A673 (cell line): Measurements from ENCODE around the gene SAP130. TPM values are rescaled to one million over a fixed set of nuclear protein-coding genes. Genes with fewer than 3 reads are reported as not detected.
"Not testable (repeated sequence)": the region's sequence is repeated elsewhere in the genome, so short reads cannot be mapped to it uniquely, and the experiment has no call there.

ENCODE experiments used
- BruUV-seq: library from RNA; stranded (reverse); fragments of 400-500 nt; replicated peaks from 2 replicates; lab custom pipeline; 2021; lab: Mats Ljungman, UMichigan
- CTCF ChIA-PET: fragments of 300-600 bp; sonication (Branson Sonifier 250); formaldehyde crosslinking; loops from one replicate; lab custom pipeline; 2022; ENCODE audit warnings: antibody characterized with exemption; lab: Charles Lee
- POLR2A ChIA-PET: fragments of 300-600 bp; sonication (Branson Sonifier 250); formaldehyde crosslinking; loops from one replicate; lab custom pipeline; 2022; ENCODE audit warnings: antibody characterized with exemption; ENCODE audit not compliant: low non-redundant PET; lab: Charles Lee
- DNase-seq: peaks from one replicate; pipeline ENCODE4 v3.0.0-alpha.2; 2015; ENCODE audit warnings: low spot score
- H3K27ac ChIP-seq: fragments of 200-600 bp; sonication (generic); 2 replicates; pipeline ENCODE4 v1.5.1; 2016; ENCODE audit warnings: mixed run types, low read depth, mild to moderate bottlenecking, mixed read lengths, antibody characterized with exemption, low read length; ENCODE audit not compliant: poor library complexity, severe bottlenecking
- H3K27me3 ChIP-seq: fragments of 200-600 bp; sonication (generic); replicated peaks from 2 replicates; pipeline ENCODE4 v1.6.1; 2017; ENCODE audit warnings: mixed run types, low read depth, mild to moderate bottlenecking, mixed read lengths, antibody characterized with exemption, low read length; ENCODE audit not compliant: insufficient read depth, poor library complexity
- H3K36me3 ChIP-seq: fragments of 200-600 bp; sonication (generic); 2 replicates; pipeline ENCODE4 v1.6.1; 2016; ENCODE audit warnings: mixed run types, mild to moderate bottlenecking, mixed read lengths, antibody characterized with exemption, low read length; ENCODE audit not compliant: insufficient read depth, poor library complexity, severe bottlenecking
- H3K4me1 ChIP-seq: fragments of 200-600 bp; sonication (generic); 2 replicates; pipeline ENCODE4 v1.6.1; 2017; ENCODE audit warnings: mixed run types, mild to moderate bottlenecking, mixed read lengths, antibody characterized with exemption, low read length; ENCODE audit not compliant: insufficient read depth, poor library complexity, severe bottlenecking
- H3K4me3 ChIP-seq: fragments of 200-600 bp; sonication (generic); 2 replicates; pipeline ENCODE4 v1.5.1; 2016; ENCODE audit warnings: low read depth, mixed run types, mild to moderate bottlenecking, mixed read lengths, low read length; ENCODE audit not compliant: poor library complexity, severe bottlenecking
- H3K9me3 ChIP-seq: fragments of 200-600 bp; sonication (generic); 2 replicates; pipeline ENCODE4 v1.6.1; 2016; ENCODE audit warnings: mixed run types, low read depth, mild to moderate bottlenecking, mixed read lengths, antibody characterized with exemption, low read length; ENCODE audit not compliant: poor library complexity, severe bottlenecking
- EZH2 ChIP-seq: fragments of 200-600 bp; sonication (generic); IDR thresholded peaks from 2 replicates; pipeline ENCODE4 v1.6.1; 2017; ENCODE audit warnings: borderline replicate concordance, low read depth, mild to moderate bottlenecking, mixed read lengths, antibody characterized with exemption, low read length; ENCODE audit not compliant: poor library complexity, severe bottlenecking
- intact Hi-C: fragments of 100-400 bp; cut with micrococcal nuclease; formaldehyde crosslinking; loops from one replicate; pipeline ENCODE4 v1.10.0; 2022; ENCODE audit not compliant: unreplicated experiment
- total RNA-seq: library from RNA; stranded (reverse); gene quantifications from 2 replicates; pipeline ENCODE4 v1.2.3, GENCODE V29; 2021
- TF ChIP-seq, protein P1 (sequence below): fragments of 300-800, 200-600 bp; sonication (generic); conservative IDR thresholded peaks from 2 replicates; pipeline ENCODE4 v1.5.1; 2017; ENCODE audit warnings: low read depth, mild to moderate bottlenecking, antibody characterized with exemption, low read length, moderate library complexity, mixed read lengths

SAP130 gene
- total RNA-seq, 1 experiment from 2014 or later, result 40.4 TPM

DNA sequence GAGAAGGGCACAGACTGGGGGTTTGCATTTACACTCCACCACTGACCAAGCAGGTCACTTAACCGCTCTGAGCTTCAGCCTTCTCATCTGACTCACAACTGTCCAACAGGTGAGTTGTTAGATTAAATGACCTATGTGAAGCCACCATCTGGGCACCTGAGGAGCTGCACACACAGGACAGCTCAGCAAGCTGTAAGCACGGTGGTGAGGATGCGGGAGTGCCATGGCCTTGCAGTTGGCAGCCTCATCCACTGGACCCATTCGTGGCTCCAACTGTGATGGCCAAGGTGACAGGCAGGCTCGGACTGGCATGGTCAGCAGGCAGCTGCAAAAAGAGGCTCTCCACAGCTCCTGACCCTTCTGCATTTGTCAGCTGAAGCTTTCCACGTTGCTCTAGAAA is 118.8 kb downstream of the SAP130 start:
- Histone ChIP-seq H3K4me3 (no peak overlapping the region), H3K36me3 (no peaks in the 10 kb centered on the region), H3K9me3 (no peaks in the 10 kb centered on the region), H3K27me3 (no peaks in the 10 kb centered on the region), H3K4me1 (no peaks in the 10 kb centered on the region), H3K27ac (no peak overlapping the region)
- intact Hi-C loops, result no loop called here
- POLR2A ChIA-PET, result no interaction called here
- no peak for DNase-seq
- no TSS peak for BruUV-seq
- TF ChIP-seq, protein P1, sequence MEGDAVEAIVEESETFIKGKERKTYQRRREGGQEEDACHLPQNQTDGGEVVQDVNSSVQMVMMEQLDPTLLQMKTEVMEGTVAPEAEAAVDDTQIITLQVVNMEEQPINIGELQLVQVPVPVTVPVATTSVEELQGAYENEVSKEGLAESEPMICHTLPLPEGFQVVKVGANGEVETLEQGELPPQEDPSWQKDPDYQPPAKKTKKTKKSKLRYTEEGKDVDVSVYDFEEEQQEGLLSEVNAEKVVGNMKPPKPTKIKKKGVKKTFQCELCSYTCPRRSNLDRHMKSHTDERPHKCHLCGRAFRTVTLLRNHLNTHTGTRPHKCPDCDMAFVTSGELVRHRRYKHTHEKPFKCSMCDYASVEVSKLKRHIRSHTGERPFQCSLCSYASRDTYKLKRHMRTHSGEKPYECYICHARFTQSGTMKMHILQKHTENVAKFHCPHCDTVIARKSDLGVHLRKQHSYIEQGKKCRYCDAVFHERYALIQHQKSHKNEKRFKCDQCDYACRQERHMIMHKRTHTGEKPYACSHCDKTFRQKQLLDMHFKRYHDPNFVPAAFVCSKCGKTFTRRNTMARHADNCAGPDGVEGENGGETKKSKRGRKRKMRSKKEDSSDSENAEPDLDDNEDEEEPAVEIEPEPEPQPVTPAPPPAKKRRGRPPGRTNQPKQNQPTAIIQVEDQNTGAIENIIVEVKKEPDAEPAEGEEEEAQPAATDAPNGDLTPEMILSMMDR, result no peak
- TF ChIP-seq EZH2, result no peak
- CTCF ChIA-PET, result no interaction called here

DNA sequence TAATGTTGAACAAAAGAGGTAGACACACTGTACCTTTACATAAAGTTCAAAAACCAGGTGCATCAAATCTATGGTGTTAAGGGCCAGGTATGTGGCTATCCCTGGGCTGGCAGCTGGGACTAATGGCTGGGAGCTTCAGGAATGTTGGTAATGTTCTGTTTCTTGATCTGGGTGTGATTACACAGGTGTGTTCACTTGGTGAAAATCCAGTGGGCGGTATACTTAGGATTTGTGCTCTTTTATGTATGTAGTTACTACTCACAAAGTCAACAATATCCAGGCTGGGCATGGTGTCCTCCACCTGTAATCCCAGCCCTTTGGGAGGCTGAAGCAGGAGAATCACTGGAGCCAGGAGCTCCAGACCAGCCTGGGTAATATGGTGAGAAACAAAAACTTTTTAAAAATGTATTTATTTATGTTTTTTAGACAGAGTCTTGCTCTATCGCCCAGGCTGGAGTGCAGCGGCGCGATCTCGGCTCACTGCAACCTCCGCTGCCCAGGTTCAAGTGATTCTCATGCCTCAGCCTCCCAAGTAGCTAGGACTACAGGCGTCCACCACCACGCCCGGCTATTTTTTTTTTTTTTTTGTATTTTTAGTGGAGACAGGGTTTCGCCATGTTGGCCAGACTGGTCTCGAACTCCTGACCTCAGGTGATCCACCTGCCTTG is 120.0 kb downstream of the SAP130 start:
- BruUV-seq, H3K9me3 ChIP-seq, POLR2A ChIA-PET, CTCF ChIA-PET, H3K36me3 ChIP-seq, H3K27me3 ChIP-seq, H3K4me3 ChIP-seq, DNase-seq, intact Hi-C loops, H3K4me1 ChIP-seq, H3K27ac ChIP-seq: not testable (repeated sequence)

DNA sequence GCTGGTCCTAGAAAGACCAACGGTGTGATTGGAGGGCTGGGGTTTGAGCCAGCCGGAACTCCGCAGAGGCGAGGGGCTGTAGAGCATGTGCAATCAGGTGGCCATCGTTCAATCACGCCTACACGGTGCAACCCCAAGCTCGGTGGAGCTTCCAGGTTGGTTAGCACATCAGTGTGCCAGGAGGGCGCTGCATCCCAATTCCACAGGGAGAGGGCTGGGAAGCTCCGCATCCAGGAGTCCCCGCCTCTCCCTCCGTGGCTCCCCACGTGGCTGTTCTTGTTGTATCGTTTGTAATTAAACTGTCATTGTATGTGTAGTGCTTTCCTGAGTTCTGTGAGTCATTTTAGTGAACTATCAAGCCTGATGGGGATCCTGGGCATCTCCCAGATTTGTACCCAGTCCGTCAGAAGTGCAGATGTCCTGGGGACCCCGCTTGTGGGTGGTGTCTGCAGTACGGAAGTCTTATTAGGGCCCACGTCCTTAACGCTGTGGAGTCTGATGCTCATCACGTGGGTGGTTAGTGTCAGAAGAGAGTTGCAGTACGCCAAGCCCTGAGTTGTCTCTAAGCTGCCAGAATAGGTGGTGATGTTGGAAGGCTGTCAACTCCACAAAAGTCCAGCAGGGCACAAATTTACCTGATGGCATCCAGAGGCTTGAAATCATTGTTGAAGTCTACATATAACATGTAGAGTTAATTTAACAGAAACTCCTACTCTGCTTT is 121.5 kb downstream of the SAP130 start:
- TF ChIP-seq, protein P1, result no peak
- TF ChIP-seq EZH2, result no peak
- BruUV-seq, result no TSS peak
- CTCF ChIA-PET, result no interaction called here
- peak; percentile 18 for DNase-seq
- intact Hi-C loops, result no loop called here
- POLR2A ChIA-PET, result no interaction called here
- no peaks in the 10 kb centered on the region for H3K27me3 ChIP-seq
- H3K36me3 ChIP-seq, result no peaks in the 10 kb centered on the region
- H3K27ac ChIP-seq, result no peak overlapping the region
- H3K4me3 ChIP-seq, result no peak overlapping the region
- no peaks in the 10 kb centered on the region for H3K4me1 ChIP-seq
- H3K9me3 ChIP-seq, result no peaks in the 10 kb centered on the region
